GM18858 (cell line): ENCODE data around the gene ACTL7A.
"Not testable (repeated sequence)": the region's sequence is repeated elsewhere in the genome, so short reads cannot be mapped to it uniquely, and the experiment has no call there.

Experiments used
- ATAC-seq: cut with Tn5 transposase; IDR thresholded peaks from one replicate; pipeline ENCODE4 v1.9.1; 2021; ENCODE audit not compliant: unreplicated experiment

The ACTL7A gene

DNA sequence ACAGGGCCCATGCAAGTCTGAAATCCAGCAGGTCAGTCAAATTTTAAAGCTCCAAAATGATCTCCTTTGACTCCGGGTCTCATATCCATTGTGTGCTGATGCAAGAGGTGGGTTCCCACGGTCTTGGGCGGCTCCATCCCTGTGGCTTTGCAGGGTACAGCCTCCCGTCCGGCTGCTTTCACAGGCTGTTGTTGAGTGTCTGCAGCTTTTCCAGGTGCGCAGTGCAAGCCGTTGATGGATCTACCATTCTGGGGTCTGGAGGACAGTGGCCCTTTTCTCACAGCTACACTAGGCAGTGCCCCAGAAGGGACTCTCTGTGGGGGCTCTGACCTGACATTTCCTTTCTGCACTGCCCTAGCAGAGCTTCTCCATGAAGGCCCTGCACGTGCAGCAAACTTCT, 13.8 kb upstream of the ACTL7A start:
- not testable (repeated sequence) for ATAC-seq

DNA sequence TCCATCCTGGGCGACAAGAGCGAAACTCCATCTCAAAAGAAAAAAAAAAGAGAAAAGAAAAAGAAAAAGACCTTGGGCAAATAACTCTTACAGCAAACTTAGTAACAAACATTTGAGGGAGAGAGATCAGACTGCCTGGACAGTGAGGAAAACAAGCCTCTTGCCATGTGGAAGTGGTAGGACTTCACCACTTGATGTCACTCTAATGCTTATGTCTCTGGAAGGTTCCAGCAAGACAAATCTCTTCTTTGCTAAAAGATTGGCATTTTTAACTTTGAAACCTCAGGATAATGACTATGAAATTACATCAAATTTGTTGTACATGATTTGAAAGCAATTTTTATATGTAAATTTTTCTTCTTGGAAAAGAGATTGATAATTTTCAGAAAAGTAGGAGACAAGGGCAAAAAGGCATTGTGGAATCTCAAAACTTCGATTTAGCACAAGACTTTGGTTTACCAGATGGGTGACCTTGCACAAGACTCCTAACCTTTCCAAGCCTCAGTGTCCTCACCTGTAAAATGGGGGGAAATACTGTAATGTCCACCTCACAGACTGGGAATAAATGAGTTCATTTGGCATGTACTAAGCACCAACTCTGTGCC, 11.7 kb upstream of the ACTL7A start:
- ATAC-seq, result no peak

DNA sequence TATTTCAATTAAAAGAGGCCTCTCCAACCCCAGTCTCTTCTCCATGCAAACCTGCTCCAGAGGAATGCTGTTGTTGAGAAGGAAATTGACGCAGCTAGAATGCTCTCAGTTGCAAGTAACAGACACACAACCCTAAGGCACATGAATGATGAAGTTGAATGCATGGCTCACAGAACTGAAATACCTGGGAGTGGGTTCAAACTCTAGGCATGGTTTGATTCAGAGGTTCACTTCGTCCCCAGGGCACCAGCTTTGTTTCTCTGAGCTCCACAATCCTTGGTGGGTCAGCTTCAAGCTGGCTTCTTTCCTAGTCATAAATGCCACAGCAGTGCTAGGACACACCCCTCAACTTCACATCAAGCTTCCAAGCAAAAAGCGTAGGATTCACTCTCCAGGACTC, 10.9 kb upstream of the ACTL7A start:
- ATAC-seq, result no peak

DNA sequence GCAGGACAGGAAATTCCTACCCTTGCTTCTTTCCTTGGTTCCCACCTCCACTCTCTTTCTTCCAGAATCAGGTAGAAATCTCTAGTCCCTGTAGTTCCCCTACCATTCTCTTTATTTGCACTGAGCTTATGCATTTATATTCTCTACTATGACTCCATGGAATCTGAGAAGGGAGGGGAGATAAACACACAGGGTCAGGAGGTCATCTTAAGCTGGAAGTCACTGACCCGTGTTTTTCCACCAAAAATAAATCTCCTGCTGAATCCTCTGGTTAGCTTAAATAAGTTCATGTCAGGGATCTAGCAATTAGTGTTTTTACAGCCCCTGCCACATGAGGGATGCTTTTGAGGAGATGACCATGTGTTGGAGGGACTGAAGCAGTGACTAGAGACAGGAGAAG, 10.0 kb upstream of the ACTL7A start:
- ATAC-seq, result no peak

DNA sequence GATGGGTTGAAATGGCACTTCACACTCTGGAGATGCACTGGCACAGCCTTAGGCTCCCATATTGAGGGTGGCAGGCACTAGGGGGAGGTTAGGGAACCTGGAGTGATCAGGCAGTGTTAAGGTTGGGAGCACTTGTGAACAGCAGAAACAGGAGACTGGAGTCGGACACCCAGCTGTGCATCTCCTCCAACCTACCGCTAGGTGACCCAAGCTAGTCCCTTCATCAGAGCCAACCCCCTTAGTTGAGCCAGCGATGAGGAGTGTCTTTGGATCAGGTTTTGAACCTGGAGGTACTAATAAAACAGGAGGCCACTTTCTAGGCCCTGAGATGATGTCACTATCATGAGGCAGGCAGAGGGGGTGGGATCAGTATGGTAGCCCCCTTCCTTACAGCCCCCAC, 8.0 kb upstream of the ACTL7A start:
- no peak for ATAC-seq

DNA sequence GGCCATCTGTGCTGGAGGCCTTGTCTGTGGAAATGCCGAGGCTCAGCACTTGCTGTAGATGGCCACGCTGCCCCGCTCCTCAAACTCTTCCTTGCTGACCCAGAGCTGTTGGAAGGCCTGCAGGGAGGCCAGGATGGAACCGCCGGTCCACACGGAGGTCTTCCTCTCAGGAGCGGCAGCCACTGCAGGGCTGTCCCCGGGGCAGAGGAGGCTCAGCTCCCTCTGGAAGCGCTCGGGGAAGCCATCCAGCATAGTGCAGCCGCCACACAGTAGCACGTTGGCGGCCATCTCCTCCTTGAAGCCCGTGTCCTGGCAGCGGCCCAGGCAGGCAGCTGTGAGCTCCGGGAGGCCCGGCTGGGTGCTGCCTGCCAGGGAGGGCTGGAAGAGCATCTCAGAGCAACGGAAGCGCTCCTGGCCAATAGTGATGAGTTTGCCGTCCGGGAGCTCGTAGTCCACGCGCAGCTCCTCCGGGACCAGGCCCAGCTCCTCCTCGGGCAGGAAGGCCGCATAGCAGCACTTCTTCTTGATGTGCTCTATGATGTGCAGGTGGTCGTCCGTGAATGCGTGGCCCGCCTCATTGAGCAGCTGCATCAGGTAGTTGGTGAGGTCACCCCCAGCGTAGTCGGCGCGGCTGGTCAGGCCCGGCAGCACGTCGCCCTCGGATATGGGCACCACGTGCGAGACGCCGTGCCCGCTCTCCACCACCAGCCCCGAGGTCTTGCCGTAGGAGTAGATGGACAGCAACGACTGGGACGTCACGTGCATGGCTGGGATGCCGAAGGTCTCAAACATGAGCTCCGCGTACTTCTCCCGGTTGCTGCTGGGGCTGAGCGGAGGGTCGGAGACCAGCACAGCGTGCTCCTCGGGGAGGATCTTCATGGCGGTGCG, 7.2 kb upstream of the ACTL7A start:
- ATAC-seq, result no peak

DNA sequence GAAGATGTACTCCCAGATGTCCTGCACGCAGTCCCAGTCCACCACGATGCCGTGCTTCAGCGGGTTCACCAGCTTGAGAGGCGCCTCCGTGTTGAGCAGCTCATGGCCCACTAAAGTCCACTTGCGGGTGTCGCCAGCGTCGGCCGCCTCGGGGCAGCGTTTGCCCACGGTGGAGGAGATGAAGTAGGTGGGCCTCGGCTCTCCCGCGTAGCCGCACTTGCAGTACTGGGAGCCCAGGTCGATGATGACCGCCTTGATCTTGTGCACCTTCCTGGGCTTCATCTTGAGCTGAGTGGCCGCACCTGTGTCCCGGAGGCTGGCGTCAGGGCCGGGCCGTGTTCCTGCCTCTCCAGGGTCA, 6.6 kb upstream of the ACTL7A start:
- no peak for ATAC-seq

DNA sequence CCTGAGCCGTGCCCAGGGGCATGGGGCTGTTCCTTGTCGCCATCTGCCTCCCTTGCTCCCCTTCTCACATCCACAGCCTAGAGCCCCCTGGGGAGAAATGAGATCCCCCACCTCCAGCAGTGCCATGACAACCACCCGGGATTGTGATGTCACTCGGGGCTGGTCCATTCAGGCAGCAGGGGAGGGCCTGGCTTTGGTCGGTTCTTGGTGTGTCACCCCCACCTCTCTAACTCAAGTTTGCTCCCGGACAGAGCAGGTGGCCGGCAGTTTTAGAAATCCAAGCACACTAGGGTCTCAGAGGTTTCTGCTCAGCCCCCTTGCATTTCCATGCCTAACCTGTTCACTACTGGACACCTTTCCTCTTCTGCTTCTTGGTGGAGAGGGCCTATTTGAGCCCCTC, 6.2 kb upstream of the ACTL7A start, which contains the start of gene ACTL7B:
TSS of gene ACTL7B (minus strand) at position 99 of the 400 bp plus-strand sequence. CDS start at position 43, 56 bp downstream.
- no peak for ATAC-seq

DNA sequence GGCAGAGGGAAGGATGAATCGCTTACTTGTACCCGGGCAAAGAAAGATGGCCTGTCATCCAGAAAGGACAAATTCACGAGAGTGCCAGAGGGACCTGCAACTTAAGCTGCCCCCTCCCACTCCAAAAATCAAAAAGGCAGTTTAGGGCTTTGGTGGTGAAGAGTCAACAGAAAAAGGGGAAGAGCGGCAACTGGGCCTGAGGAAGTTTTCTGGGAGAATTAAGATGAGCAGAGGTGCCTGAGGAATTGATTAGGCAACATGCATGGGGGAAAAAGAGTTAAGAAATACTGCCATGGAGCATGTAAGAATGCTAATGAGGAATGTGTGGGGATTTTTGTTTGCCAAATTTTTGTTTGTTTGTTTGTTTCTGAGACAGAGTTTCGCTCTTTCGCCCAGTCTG, 4.5 kb upstream of the ACTL7A start:
- no peak for ATAC-seq

DNA sequence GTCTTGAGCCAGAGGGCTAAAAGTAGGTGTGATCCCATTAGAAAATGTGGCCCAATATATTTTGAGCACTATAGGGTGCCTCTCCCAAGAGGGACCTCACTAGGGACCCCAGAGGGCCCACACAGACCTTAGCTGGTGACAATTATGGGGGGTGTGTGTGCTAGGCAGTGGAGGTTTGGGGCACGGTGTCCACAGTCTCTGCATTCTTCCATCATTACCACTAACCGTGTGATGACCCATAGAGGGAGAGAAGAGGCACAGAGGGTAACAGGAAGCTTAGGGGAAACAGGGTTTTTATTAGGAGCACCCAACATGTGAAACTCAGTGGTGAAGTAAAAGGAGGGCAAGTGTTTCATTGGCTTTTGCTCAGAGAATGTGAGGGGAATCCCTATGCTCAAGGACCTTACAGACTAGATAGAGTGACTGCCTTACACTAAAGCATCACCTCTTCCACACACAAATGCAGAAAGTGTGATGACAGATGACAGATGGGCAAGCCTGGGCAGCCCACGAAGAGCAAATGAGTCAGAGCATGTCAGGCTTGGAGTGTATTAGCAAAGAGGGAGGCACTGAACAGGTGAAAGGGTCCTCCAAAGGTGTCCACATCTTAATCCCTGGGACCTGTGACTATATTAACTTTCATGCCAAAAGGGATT, 2.5 kb upstream of the ACTL7A start:
- peak; percentile 67 for ATAC-seq

DNA sequence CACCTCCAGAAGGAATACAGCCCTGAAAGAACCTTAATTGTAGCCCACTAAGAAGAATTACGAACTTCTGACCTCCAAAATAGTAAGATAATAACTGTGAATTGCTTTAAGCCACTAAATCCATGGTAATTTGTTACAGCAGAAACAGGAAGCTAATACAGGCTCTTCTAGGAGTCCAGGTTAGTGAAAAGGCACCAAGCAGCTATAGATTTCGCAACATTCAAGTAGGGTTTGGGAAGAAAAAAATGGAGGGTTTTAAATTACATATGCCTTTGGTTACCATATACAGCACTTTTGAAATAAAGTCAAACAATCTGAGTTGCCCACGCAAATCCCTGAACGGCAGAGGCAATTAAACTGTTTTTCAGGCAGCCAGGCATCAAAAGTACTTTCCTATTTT, 1.7 kb upstream of the ACTL7A start:
- no peak for ATAC-seq

DNA sequence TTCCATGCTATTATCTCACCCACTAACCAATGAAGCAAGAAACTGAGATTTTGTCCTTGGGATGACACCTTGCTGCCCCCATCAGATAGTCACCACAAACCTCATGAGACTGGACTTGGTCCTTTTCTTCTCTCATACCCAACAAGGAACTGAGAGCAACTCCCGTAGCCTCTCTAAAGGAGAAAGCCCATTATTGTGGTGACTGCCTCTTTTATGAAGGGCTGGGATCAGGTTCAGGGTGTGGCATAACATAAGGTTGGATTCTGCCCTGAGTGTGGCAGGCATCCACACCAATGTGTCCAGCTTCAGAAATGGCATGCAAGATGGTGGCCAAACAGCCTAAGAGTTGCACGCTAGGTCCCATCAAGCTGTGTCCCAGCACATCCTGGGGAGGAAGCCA, 1.3 kb upstream of the ACTL7A start:
- no peak for ATAC-seq

DNA sequence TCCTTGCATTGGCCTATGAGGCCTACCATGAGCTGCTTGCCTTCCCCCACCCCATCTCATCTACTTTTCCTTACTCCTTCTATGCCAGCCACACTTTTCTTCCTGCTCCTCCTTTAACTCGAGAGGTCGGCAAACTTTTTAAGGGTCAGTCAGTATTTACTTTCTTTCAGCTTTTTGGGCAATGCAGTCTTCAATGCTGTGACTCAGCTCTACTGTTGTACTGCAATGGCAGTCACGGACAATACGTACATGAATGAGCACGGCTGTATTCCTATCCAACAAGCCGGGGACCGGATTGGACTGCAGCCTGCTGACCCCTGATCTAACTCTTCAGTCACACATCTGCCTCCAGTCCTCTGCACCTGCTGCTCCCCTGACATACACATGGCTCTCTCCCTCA, 602 bp upstream of the ACTL7A start:
- no peak for ATAC-seq

DNA sequence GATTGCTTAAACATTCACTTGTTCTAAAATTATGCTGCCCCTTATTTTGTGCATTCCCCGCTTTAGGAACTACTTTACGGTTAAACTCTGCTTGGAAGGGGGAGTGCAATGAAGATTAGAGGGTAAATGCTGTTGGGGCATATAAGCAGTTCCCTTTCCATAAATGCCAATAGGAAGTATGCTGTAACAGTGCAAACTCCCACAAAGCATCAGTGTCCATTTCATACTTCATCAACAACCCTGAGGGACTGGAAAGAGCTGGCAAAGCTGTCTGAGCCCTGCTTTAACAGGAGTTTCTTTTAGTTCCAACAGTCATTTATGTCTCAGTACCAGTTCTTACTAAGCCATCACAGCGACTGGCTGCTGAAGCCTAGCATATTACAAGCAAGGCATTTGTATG, 1.8 kb downstream of the ACTL7A start:
- ATAC-seq, result no peak

DNA sequence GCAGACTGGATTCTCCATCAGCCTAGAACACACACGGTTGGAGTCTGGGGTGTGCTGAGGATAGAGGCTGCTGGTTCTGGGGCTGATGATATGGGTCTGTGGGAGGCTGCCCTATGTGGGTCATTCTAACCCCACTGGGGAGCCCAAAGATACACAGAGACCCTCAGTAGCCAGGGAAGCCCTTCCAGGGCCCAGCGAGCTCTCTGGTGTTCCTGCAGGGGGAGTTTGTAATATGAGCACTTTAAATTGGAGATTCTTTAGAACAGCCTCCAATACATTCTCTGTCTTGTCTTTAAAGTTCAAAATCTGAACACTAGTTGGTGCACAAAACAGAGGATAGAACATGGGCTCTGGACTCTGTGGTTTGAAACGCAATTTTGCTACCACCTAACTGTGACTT, 2.4 kb downstream of the ACTL7A start:
- ATAC-seq, result no peak

DNA sequence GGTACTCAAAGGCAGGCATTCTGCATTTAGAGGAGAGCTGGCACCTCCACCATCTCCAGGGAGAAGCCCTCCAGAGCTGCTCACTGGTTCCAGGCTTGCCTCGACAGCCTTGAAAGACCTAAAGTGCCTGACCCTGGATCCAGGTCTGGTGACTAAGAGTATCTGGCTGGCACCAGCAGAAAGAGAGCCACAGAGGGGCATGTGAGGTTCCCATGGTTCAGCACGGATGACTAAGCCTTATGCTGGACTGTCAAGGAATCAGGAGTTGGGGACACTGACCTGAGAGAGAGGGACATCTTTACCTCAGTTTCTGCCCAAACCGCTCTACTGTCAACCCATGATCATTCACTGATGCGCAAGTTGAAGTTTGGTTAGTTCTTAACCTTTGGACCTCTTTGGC, 3.0 kb downstream of the ACTL7A start:
- no peak for ATAC-seq

DNA sequence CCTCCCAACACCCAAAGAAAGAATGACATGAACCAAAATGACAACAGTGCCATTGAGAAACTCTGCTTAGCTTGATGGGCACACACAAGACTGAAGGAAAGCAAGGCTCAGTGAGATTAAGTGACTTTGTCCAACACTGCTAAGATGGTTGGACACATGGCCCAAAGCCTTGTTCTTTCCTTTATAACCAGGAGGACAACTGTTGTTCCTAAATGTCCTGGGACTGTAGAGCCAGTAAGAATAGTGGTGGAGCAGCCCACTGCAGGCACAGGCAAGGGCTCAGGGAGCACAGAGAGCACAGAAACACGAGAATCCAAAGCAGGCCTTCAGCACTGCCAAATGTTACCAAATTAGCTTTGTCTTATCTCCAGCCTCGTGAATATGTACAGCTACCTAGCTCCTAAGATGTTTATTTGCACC, 3.9 kb downstream of the ACTL7A start:
- no peak for ATAC-seq

DNA sequence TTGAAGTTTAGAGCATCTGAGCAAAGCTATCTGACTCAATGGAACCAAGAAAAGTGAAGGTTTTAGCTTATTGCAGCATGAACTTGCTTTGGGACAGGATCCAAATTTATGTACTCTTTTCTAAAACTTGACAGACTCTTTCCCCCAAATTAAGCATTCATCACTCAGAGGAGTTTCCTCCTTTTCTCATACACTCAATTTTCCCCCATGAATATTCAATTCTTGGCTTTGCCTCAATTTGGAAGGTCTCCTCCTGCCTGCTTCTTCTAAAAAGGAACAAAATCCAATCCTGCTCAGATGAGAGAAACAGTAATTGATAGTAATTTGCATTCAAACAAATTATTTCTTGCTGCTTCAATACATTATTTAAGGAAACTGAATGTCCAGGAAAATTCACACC, 5.0 kb downstream of the ACTL7A start:
- ATAC-seq, result no peak

DNA sequence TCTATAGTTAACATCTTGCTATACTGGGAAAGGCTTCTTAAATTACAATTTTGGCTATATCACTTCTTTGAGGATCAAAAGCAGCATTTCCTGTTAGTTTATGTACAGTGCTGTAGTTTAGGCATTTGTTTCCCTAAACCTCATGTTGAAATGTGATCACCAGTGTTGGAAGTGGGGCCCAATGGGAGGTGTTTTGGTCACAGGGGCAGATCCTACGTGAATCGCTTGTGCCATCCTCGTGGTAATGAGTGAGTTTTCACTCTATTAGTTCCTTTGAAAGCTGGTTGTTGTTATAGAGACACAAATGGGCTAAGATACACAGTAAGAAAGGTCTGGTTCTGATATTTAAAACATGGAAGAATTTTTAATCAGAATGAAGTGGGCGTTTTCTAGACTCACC, 5.8 kb downstream of the ACTL7A start:
- ATAC-seq, result no peak

DNA sequence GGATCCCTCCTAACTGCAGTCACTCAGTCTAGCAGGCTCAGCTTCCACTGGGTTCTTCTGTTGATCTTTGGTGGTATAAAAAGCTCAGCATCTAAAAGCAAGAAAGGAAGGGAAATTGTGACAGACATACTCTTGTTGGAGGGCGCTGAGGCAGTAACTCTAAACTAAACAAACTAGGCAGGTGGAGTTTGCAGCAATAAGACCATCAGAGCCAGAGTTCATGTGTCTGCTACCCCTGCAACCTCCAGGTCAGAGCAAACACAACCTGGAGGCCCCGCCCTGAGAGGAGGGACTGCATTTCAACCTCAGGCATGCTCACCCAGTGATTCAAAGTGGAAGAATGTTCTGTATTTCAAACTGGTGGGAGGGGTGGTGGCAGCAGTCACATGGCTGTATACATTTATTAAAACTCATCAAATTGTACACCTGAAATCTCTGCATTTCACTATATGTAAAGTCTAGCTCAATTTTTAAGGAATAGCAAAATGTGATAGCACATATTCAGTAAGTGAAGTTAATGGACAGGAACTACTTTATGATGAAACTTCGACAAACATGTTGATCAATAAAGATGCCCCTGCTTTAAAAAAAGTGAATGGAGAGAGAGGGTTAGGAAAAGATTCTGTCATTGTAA, 7.1 kb downstream of the ACTL7A start:
- ATAC-seq, result no peak

DNA sequence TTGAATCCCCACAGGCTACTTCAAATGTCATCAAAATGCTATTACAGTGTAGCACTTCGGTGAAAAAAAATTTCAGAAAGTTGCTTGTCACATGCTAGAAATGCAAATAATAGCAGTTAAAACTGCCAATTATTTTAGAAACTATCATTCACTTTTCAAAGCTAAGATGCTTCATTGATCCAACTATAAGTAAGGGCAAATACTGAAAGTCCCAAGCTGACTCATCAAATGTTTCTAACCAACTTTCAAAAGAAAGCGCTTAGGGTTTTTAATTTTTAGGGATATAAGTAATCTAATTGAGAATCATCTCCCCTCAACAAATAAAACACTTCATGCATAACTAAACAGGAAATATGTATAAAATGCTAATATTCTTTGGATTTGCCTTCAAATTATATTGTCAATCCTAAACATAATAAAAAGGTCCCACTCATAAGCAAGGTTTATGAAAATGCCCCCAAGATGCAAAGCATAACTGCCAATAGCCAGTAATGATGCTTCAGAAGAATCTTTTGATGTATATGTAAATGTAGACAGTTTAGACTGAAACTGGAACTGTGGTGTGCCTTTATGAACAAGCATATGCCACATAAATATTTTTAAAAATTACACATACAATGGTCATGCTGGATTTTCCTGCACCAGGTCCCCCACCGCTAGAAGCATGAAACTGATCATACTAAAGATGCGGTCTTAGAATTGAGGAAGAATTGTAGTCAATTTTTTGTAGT, 12.2 kb downstream of the ACTL7A start:
- no peak for ATAC-seq
